ENCODE measurements around the gene ADAMTS9. TPM values are rescaled to one million over a fixed set of nuclear protein-coding genes. Genes with fewer than 3 reads are reported as not detected.

ADAMTS9 gene
- total and polyA plus RNA-seq, 10 of the 15 experiments (the other 5 are each of a cell fraction or from before 2014, with no cell fraction given), result 0.08 TPM; not detected in 9

GRCh38 chr3:64508140-64508539 is 179.7 kb downstream of the ADAMTS9 start:
- POLR2A ChIA-PET, result no interaction called here
- TF ChIP-seq IRF5 (IDR thresholded peaks at IDR 0.05; ENCODE audit: borderline replicate concordance) (no peak), CHD4 (IDR thresholded peaks at IDR 0.05) (no peak), NFXL1 (IDR thresholded peaks at IDR 0.05; ENCODE audit: borderline replicate concordance) (0 out of 2 replicates have a peak, but pooled peaks have one; percentile 48), SREBF1 (IDR thresholded peaks at IDR 0.05; ENCODE audit: low read length) (no peak), RAD21 (IDR thresholded peaks at IDR 0.05; ENCODE audit: insufficient read depth, low read depth, low read length) (no peak), ZNF384 (IDR thresholded peaks at IDR 0.05; ENCODE audit: borderline replicate concordance, low read depth, low read length) (no peak), CREB1 (IDR thresholded peaks at IDR 0.05; ENCODE audit: low read depth) (no peak), EGR1 (IDR thresholded peaks at IDR 0.05; ENCODE audit: borderline replicate concordance in 1 of 2, low read depth in 2 of 2, low read length in 2 of 2) (no peak)
- FAIRE-seq, result no peak
- in situ Hi-C loops (cut with MboI), result no loop called here
- no peak overlapping the region for H3K4me3 ChIP-seq
- H3K27me3 ChIP-seq (replicated peaks in 1 of 2; ENCODE audit: control insufficient read depth in 2 of 2, insufficient read depth in 2 of 2, low read length in 1 of 2), result no peaks in the 10 kb centered on the region
- no peak overlapping the region for H2AFZ ChIP-seq (ENCODE audit: control insufficient read depth, low read depth, low read length)
- no peak overlapping the region for H3K4me2 ChIP-seq (ENCODE audit: control insufficient read depth, insufficient read depth)
- WGBS (ENCODE audit: insufficient coverage, insufficient replicate concordance, low lambda C conversion rate, missing lambda C conversion rate), result 0% methylated on average over 1 of the region's 1 CpG
- H3K9me3 ChIP-seq (replicated peaks; ENCODE audit: control insufficient read depth, insufficient read depth, low read length), result no peaks in the 10 kb centered on the region
- no TSS peak for BruUV-seq (replicated peaks)
- H3K27ac ChIP-seq (ENCODE audit: control insufficient read depth, insufficient read depth), result no peak overlapping the region
- no peaks in the 10 kb centered on the region for H3K36me3 ChIP-seq (ENCODE audit: control insufficient read depth in 2 of 2, insufficient read depth in 2 of 2, low read length in 1 of 2)
- RAD21 ChIA-PET (ENCODE audit: unreplicated experiment), result no interaction called here
- SMC1A ChIA-PET (ENCODE audit: uncharacterized antibody, unreplicated experiment), result no interaction called here
- no peak overlapping the region for H3K9ac ChIP-seq (ENCODE audit: control insufficient read depth, insufficient read depth, low read length)
- intact Hi-C loops (cut with micrococcal nuclease; ENCODE audit: unreplicated experiment), result no loop called here
- CTCF ChIA-PET, result interaction anchor here (1.7 kb wide), 1 partner anchor 23 kb away, joined by 4 read pairs; no protein-coding TSS in a partner anchor
- H3K79me2 ChIP-seq (ENCODE audit: control insufficient read depth, insufficient read depth, low read length), result no peaks in the 10 kb centered on the region
- no peaks in the 10 kb centered on the region for H4K20me1 ChIP-seq (ENCODE audit: control insufficient read depth, insufficient read depth)
- DNase-seq (ENCODE audit: low read depth, low spot score), result no peak
- H3K4me1 ChIP-seq (ENCODE audit: control insufficient read depth, insufficient read depth, low read length), result no peaks in the 10 kb centered on the region
- ATAC-seq, result no peak
